Urinary bladder (tissue), 4 donors: ENCODE measurements around the gene TAF6. TPM values are rescaled to one million over a fixed set of nuclear protein-coding genes. Genes with fewer than 3 reads are reported as not detected.

Source experiments
- DNase-seq: peaks from one replicate; pipeline ENCODE4 v3.0.0-alpha.2; 2015; ENCODE audit errors: extremely low spot score
- H3K27ac ChIP-seq: one replicate; pipeline ENCODE4 v1.5.1; 2013; ENCODE audit warnings: low read depth, mild to moderate bottlenecking, moderate library complexity
- H3K36me3 ChIP-seq: one replicate; pipeline ENCODE4 v1.6.1; 2013; ENCODE audit warnings: mild to moderate bottlenecking, moderate library complexity; ENCODE audit not compliant: insufficient read depth
- H3K4me1 ChIP-seq: one replicate; pipeline ENCODE4 v1.6.1; 2013; ENCODE audit warnings: mild to moderate bottlenecking, moderate library complexity; ENCODE audit not compliant: insufficient read depth
- H3K4me3 ChIP-seq: one replicate; pipeline ENCODE4 v1.5.1; 2013; ENCODE audit warnings: low read depth, low read length
- WGBS: extraction: QIAGEN DNeasy Blood & Tissue Kit; methylation state at CpG from one replicate; pipeline ENCODE4 v1.1.7; 2013; 5-methylcytosine and 5-hydroxymethylcytosine counted together
- polyA plus RNA-seq: library from polyadenylated mRNA; stranded (reverse); fragments of 200-250 nt; gene quantifications from one replicate; pipeline ENCODE4 v1.2.3, GENCODE V29; 2013
- total RNA-seq: library from RNA; depleted of rRNA; stranded (reverse); fragments of >200 nt; gene quantifications from one replicate; pipeline ENCODE4 v1.2.3, GENCODE V29; 2014
- donor health status: healthy with polysubstance abuse.
- donor health status: healthy.

TAF6 gene
- total and polyA plus RNA-seq, 2 donors: 20.6 to 55.4 TPM

- H3K36me3 ChIP-seq: peaks cover 4% of the 10 kb centered on the region
- DNase-seq: peak; percentile 95
- under 1% methylated on average over 80 of the region's 80 CpGs for WGBS
These were observed 17.9 kb downstream of the TAF6 start, which contains the start of the genes AP4M1 and MCM7 for GRCh38 chr7:100101016-100101862. Gene AP4M1 (plus strand): TSS chr7:100101643. CDS start chr7:100101715, 72 bp downstream. Gene MCM7 (minus strand): TSS chr7:100101397. CDS start chr7:100101294, 103 bp downstream.

GRCh38 chr7:100100420-100101015 lies 18.6 kb downstream of the TAF6 start:
- peaks cover 2% of the 10 kb centered on the region for H3K36me3 ChIP-seq

More at GRCh38 chr7:100101016-100101862, 17.9 kb downstream of the TAF6 start, which contains the start of the genes AP4M1 and MCM7:
- H3K27ac ChIP-seq: peak within 1 kb of the TSS; percentile 78
- H3K4me1 ChIP-seq: no peaks in the 10 kb centered on the region
- H3K4me3 ChIP-seq: peak within 1 kb of the TSS; percentile 74

GRCh38 chr7:100099452-100099851 lies 19.7 kb downstream of the TAF6 start:
- peak overlapping the region; percentile 74 for H3K4me3 ChIP-seq
- H3K36me3 ChIP-seq: peaks cover 2% of the 10 kb centered on the region
- WGBS: 62% methylated on average over 12 of the region's 12 CpGs
- H3K27ac ChIP-seq: no peak overlapping the region
- DNase-seq: no peak
- no peaks in the 10 kb centered on the region for H3K4me1 ChIP-seq

More at GRCh38 chr7:100100420-100101015, 18.6 kb downstream of the TAF6 start:
- peak; percentile 85 for DNase-seq
- no peaks in the 10 kb centered on the region for H3K4me1 ChIP-seq
- H3K27ac ChIP-seq: peak overlapping the region; percentile 78
- WGBS: under 1% methylated on average over 61 of the region's 61 CpGs
- H3K4me3 ChIP-seq: peak overlapping the region; percentile 74

GRCh38 chr7:100098913-100099312 lies 20.2 kb downstream of the TAF6 start:
- 82% methylated on average over 10 of the region's 10 CpGs for WGBS
- no peaks in the 10 kb centered on the region for H3K4me1 ChIP-seq
- H3K4me3 ChIP-seq: no peak overlapping the region
- H3K36me3 ChIP-seq: peaks cover 2% of the 10 kb centered on the region
- no peak for DNase-seq
- H3K27ac ChIP-seq: no peak overlapping the region

- H3K36me3 ChIP-seq: peaks cover 2% of the 10 kb centered on the region
- no peak overlapping the region for H3K27ac ChIP-seq
- no peak for DNase-seq
- no peak overlapping the region for H3K4me3 ChIP-seq
- 92% methylated on average over 17 of the region's 17 CpGs for WGBS
- H3K4me1 ChIP-seq: no peaks in the 10 kb centered on the region
These were observed 23.5 kb downstream of the TAF6 start for GRCh38 chr7:100095704-100096103.

- Histone ChIP-seq H3K4me1 (no peaks in the 10 kb centered on the region), H3K4me3 (no peak overlapping the region), H3K36me3 (peaks cover 2% of the 10 kb centered on the region), H3K27ac (no peak overlapping the region)
- DNase-seq: no peak
- 83% methylated on average over 9 of the region's 9 CpGs for WGBS
These were observed 23.9 kb downstream of the TAF6 start for GRCh38 chr7:100095289-100095688.

GRCh38 chr7:100093925-100094486 lies 25.2 kb downstream of the TAF6 start:
- Histone ChIP-seq H3K36me3 (peaks cover 2% of the 10 kb centered on the region), H3K4me3 (no peak overlapping the region)
- DNase-seq: no peak

GRCh38 chr7:100093498-100093897 lies 25.7 kb downstream of the TAF6 start:
- H3K36me3 ChIP-seq: peaks cover 2% of the 10 kb centered on the region
- no peak for DNase-seq

More at GRCh38 chr7:100093925-100094486, 25.2 kb downstream of the TAF6 start:
- Histone ChIP-seq H3K4me1 (no peaks in the 10 kb centered on the region), H3K27ac (no peak overlapping the region)
- WGBS: 78% methylated on average over 16 of the region's 16 CpGs

GRCh38 chr7:100093054-100093453 lies 26.1 kb downstream of the TAF6 start:
- H3K4me1 ChIP-seq: no peaks in the 10 kb centered on the region
- H3K4me3 ChIP-seq: no peak overlapping the region
- 49% methylated on average over 8 of the region's 8 CpGs for WGBS
- no peak for DNase-seq
- H3K36me3 ChIP-seq: peaks cover 2% of the 10 kb centered on the region
- H3K27ac ChIP-seq: no peak overlapping the region

More at GRCh38 chr7:100093498-100093897, 25.7 kb downstream of the TAF6 start:
- no peak overlapping the region for H3K27ac ChIP-seq
- WGBS: 39% methylated on average over 13 of the region's 13 CpGs
- H3K4me1 ChIP-seq: no peaks in the 10 kb centered on the region
- H3K4me3 ChIP-seq: no peak overlapping the region

GRCh38 chr7:100091411-100092181 lies 27.6 kb downstream of the TAF6 start:
- Histone ChIP-seq H3K4me3 (no peak overlapping the region), H3K4me1 (no peaks in the 10 kb centered on the region), H3K27ac (no peak overlapping the region), H3K36me3 (peaks cover 2% of the 10 kb centered on the region)
- no peak for DNase-seq
- WGBS: 50% methylated on average over 19 of the region's 19 CpGs

- Histone ChIP-seq H3K4me3 (no peak overlapping the region), H3K27ac (no peak overlapping the region), H3K36me3 (no peaks in the 10 kb centered on the region), H3K4me1 (no peaks in the 10 kb centered on the region)
- WGBS: 84% methylated on average over 14 of the region's 14 CpGs
- DNase-seq: no peak
These were observed 28.4 kb downstream of the TAF6 start for GRCh38 chr7:100090527-100091410.

- Histone ChIP-seq H3K27ac (no peak overlapping the region), H3K36me3 (no peaks in the 10 kb centered on the region), H3K4me1 (no peaks in the 10 kb centered on the region), H3K4me3 (peak overlapping the region; percentile 64)
- DNase-seq: no peak
- WGBS: 23% methylated on average over 7 of the region's 7 CpGs
These were observed 29.5 kb downstream of the TAF6 start for GRCh38 chr7:100089458-100090196.
